NCI-H510A (cell line): Measurements from ENCODE around the gene ITPKC.
"Not testable (repeated sequence)": the region's sequence is repeated elsewhere in the genome, so short reads cannot be mapped to it uniquely, and the experiment has no call there.

Experiments
- DNase-seq: peaks from one replicate; lab custom pipeline; 2025; lab: John Stamatoyannopoulos, UW

The ITPKC gene

DNA sequence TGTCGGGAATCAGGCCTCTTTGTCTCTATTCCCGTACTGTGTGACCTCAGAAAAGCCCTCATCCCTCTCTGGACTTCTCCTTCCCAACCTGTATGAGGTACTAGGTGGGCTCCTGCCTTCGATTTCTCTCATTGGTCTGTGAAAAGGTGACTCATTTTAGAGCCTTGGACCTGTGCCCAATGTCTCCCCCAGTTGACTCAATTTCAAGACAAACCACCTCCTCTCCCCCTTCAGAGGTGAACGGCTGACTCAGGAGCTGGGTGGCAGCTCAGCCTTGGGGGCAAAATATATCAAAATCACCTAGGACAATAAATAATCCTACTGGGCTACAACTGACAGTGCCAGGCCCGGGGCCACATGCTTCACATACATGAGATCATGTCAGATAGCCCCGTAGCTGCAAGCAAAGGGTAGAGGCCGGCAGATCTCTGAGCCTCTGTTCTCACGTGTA, 856 bp upstream of the ITPKC start:
- DNase-seq: no peak

DNA sequence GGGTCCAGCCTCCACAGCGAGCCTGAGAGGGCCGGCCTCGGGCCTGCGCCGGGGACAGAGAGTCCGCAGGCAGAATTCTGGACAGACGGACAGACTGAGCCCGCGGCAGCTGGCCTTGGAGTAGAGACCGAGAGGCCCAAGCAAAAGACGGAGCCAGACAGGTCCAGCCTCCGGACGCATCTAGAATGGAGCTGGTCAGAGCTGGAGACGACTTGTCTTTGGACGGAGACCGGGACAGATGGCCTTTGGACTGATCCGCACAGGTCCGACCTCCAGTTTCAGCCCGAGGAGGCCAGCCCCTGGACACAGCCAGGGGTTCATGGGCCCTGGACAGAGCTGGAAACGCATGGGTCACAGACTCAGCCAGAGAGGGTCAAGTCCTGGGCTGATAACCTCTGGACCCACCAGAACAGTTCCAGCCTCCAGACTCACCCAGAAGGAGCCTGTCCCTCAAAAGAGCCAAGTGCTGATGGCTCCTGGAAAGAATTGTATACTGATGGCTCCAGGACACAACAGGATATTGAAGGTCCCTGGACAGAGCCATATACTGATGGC, 490 bp downstream of the ITPKC start:
- no peak for DNase-seq

DNA sequence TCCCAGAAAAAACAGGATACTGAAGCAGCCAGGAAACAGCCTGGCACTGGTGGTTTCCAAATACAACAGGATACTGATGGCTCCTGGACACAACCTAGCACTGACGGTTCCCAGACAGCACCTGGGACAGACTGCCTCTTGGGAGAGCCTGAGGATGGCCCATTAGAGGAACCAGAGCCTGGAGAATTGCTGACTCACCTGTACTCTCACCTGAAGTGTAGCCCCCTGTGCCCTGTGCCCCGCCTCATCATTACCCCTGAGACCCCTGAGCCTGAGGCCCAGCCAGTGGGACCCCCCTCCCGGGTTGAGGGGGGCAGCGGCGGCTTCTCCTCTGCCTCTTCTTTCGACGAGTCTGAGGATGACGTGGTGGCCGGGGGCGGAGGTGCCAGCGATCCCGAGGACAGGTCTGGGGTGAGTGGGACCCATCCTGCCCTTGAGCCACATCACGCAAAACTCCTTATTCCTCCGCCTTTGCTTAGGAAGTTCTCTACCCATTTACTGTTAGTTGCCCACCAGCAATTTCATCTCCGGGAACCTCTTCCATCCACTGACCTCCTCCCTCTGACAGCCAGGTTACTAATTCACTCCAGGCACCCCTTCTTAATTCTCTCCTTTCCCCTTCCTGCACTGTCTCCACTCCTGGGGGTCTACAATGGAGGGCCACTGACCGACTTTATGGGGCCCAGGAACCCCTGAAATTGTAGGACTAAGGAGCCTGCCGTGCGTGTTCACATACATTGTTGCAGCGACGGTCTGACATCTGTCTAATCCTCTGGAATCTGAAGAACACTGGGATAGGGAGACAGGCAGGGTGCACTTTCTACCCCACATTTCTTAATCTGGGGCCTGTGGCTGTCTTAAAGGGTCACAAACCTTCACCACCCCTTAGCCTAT, 1.2 kb downstream of the ITPKC start:
- DNase-seq: no peak

DNA sequence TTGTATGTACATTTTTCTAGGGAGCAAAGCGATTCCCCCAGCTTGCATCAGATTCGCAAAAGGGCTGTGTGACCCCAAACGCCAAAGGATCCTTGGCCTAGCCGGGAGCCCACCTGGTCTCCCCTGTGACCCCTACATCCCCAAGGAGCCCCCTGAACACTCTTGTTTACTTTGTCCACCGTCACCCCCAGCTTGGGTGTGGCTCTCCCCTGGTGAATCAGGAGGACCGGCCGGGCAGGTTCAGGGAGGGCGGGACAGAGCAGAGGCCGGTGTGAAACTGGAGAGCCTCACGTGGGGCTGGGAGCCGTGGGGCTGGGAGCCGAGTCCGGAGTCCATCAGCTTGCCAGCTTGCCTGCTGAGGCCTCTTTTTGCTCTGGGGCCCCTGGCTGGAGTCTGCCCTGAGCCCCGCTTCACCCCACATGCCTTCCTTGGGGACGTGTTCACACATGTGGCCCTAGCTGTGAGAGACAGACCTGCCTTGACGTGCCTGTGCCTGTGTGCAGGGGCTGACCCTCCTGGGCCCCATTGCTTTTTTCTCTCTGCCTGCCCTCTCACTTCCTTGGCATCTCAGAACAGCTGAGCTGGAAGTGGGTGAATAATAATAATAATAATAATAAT, 2.0 kb downstream of the ITPKC start:
- no peak for DNase-seq

DNA sequence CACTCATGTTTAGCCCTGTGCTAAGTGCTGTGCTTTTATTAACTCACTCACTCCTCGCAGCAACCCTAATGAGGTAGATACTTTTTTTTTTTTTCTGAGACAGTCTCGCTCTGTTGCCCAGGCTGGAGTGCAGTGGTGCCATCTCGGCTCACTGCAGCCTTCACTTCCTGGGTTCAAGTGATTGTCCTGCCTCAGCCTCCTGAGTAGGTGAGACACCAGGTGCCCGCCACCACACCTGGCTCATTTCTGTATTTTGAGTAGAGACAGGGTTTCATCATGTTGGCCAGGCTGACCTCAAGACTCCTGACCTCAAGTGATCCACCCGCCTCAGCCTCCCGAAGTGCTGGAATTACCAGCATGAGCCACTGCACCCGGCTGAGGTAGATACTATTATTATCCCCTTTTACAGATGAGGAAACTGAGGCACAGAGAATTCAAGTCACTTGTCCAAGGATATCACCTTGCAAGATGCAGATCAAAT, 2.5 kb downstream of the ITPKC start:
- no peak for DNase-seq

DNA sequence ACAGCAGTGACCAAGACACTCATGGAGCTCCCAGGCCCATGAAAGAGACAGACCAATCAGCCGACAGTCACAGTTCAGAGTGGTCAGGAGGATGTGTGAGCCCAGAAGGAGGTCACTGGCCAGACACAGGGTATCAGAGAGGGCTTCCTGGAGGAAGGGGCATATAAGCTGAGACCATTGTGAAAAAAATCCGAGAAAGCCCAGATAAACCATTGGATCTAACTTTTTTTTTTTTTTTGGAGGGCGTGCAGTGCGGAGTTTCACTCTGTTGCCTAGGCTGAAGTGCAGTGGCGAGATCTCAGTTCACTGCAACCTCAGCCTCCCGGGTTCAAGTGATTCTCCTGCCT, 4.2 kb downstream of the ITPKC start:
- no peak for DNase-seq

DNA sequence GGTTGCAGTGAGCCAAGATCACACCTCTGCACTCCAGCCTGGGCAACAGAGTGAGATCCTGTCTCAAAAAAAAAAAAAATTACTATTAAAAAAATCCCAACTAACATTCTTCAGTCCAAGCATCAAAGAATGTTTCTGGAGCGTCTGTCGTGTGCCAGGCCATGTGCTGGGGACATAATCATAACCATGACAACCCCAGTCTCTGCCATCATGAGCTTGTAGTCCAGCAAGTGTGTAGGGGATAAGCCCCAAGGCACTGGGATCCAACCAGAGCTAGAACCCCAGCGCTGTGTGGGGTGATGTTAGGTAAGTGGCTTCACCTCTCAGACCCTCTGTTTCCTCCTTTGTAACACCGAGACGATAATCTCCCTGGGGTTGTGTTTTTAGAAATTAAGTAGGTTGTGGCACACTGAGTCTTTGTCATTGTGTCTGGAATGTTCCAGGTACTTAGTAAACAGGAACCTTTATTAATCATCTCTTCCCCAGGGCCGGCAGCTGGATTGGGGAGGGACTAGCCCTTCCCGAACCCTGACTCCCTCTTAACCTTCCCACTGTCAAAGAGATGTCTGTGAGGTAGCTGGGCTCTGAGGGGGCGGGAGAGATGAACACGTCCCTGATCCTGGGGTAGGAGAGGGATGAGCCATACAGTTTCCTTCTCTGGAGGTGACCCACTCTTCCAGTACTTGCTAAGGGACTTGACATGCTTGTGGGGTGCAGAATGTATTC, 5.2 kb downstream of the ITPKC start:
- no peak for DNase-seq

DNA sequence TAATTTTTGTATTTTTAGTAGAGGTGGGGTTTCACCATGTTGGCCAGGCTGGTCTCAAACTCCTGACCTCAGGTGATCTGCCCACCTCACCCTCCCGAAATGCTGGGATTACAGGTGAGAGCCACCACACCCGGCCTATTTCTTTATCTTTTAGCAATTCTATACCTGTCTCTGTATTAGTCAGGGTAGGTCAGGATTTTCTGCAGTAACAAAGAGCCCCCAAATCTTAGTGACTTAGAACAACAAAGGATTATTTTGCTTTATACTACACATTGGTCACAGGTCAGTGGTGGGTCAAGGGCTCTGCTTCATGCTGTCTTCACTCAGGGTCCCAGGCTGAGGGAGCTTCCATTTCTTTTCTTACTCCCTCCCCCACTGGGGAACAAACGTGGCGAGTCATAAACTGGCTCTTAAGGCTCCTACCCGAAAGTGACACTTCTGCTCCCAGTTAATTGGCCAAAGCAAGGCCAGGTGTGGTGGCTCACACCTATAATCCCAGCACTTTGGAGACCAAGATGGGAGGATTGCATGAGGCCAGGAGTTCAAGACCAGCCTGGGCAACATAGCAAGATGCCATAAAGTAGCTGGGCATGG, 6.8 kb downstream of the ITPKC start:
- DNase-seq: no peak

DNA sequence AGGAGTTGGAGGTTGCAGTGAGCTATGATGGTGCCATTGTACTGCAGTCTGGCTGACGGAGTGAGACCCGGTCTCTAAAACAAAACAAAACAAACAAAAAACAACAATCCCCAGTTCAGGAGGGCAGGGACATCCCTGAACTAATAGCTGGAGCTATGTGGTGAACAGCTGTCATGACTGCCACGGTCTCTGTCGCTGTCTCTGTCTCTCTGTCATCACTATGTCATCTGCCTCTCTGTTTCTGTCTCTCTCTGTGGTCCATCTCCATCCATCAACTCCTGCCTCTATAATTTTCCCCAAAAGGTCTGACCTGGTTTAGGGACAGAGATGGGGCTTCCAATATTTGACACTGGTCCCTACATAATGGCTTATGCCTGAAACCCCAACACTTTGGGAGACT, 7.4 kb downstream of the ITPKC start:
- DNase-seq: no peak

DNA sequence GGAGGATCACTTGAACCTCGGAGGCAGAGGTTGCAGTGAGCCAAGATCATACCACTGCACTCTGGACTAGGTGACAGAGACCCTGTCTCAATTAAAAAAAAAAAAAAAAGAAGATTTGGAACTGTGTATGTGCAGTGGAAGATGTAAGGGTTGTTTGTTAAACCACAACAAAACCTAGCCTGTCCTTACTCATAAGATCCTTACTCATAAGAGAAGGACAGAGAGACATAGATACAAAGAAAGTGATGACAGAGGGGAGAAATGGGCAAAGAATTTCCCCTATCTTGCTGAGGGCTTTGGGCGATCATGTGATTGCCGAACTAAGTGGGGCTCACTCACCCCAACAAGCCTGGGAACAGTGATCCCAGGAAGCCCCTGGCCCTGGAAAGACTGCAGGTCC, 7.9 kb downstream of the ITPKC start:
- DNase-seq: no peak

DNA sequence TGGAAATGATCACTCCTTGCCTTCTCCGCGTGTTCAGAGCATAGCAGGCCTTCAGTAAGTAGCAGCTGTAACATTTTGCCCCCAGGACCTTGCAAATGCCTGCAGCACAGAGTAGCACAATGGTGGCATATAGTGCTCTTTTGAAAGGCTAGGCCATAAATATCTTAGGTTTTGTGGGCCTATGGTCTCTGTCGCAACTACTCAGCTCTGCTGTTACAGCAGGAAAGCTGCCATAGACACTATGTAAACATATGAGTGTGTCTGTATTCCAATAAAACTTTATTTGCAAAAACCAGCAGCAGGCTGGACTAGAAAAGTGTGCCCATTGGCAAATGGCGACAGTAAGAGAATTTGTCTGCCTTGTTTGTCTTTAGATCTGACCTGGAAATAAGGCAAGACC, 9.4 kb downstream of the ITPKC start:
- DNase-seq: no peak

DNA sequence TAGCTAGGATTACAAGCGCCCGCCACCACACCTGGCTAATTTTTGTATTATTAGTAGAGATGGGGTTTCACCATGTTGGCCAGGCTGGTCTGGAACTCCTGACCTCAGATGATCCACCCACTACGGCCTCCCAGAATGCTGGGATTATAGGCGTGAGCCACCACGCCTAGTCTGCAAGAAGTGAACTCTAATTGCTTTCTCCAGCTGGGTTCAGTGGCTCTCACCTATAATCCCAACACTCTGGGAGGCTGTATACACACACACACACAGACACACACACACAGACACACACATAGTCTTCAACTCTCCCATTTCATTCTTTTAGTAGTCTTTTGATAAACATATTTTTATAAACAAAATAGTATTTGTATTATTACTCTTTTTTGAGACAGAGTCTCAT, 13.2 kb downstream of the ITPKC start:
- not testable (repeated sequence) for DNase-seq

DNA sequence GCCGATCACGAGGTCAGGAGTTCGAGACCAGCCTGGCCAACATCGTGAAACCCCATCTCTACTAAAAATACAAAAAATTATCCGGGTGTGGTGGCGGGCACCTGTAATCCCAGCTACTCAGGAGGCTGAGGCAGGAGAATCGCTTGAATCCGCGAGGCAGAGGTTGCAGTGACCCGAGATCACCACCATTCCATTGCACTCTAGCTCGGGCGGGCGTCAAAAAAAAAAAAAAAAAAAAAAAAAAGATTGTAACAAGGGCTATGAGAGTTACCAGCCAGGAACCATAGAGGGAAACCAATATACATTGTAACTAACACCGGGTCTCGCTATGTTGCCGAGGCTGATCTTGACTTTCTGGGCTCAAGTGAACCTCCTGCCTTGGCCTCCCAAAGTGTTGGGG, 15.4 kb downstream of the ITPKC start:
- not testable (repeated sequence) for DNase-seq

DNA sequence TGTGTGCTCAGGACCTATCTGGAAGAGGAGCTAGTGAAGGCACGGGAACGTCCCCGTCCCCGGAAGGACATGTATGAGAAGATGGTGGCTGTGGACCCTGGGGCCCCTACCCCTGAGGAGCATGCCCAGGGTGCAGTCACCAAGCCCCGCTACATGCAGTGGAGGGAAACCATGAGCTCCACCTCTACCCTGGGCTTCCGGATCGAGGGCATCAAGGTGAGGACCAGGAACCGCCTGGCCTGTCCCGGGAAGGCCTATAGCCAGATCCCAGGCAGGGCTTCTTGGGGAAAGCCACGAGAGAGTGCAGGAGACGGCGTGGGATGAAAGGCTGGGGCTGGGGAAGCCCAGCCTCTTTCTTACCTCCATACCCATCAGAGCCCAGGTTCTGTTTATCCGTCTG, 16.2 kb downstream of the ITPKC start:
- DNase-seq: no peak

DNA sequence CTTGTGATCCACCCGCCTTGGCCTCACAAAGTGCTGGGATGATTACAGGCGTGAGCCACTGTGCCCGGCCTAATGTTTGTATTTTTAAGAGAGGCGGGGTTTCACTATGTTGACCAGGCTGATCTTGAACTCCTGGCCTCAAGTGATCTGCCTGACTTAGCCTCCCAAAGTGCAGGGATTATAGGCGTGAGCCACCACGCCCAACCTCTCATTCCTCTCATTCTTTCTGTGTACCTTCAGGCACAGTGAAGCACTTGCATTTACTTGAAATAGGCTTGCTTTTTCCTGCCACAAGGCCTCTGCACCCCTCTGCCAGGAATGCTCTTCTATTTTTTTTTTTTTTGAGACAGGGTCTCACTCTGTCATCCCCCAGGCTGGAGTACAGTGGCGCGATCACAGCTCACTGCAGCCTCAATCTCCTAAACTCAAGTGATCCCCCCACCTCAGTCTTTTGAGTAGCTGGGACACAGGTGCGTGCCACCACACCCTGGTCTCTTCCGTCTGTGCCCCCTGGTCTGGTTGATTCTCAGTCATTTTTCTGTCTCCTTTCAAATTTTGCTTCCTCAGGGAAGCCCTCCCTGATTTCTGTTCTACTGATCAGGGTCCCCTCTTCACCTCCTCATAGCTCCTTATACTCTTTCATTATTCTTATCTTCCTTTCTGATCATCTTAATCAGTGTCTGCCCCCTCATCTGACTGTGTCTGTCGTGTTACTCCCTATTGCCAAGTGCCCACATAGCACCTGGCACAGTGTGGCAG, 18.3 kb downstream of the ITPKC start:
- no peak for DNase-seq

DNA sequence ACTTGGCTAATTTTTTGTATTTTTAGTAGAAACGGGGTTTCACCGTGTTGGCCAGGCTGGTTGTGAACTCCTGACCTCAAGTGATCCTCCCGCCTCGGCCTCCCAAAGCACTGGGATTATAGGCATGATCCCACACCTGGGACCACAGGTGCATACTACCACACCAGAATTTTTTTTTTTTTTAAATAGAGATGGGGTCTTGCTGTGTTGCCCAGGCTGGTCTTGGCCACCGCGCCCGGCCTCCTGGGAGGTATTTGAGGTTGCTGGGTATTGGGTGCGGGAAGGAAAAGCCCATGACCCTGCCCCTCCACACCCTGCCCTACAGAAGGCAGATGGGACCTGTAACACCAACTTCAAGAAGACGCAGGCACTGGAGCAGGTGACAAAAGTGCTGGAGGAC, 19.7 kb downstream of the ITPKC start:
- no peak for DNase-seq

DNA sequence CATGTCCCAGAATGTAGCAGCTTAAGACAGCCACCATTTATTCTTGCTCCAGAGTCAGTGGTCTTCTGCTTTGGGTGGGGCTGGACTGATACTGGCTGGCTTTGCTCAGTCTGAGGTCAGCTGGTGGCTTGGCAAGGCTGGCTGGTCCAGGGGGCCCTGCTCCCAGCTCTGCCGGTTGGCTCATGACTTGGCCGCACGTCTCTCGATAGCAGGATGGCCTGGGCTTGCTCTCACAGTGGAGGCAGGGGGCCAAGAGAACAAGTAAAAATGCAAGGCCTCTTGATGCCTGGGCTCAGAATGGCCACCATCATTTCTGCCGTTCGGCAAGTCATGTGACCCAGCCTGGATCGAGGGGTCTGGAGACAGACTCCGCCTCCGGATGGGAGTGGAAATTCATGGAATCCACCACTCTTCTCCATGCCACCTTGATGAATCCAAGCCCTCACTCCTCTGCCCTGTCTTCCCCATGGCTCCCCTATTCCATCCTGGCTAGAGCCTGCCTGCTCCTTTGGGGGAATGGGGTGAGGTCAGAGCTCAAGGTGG, 20.3 kb downstream of the ITPKC start:
- no peak for DNase-seq

DNA sequence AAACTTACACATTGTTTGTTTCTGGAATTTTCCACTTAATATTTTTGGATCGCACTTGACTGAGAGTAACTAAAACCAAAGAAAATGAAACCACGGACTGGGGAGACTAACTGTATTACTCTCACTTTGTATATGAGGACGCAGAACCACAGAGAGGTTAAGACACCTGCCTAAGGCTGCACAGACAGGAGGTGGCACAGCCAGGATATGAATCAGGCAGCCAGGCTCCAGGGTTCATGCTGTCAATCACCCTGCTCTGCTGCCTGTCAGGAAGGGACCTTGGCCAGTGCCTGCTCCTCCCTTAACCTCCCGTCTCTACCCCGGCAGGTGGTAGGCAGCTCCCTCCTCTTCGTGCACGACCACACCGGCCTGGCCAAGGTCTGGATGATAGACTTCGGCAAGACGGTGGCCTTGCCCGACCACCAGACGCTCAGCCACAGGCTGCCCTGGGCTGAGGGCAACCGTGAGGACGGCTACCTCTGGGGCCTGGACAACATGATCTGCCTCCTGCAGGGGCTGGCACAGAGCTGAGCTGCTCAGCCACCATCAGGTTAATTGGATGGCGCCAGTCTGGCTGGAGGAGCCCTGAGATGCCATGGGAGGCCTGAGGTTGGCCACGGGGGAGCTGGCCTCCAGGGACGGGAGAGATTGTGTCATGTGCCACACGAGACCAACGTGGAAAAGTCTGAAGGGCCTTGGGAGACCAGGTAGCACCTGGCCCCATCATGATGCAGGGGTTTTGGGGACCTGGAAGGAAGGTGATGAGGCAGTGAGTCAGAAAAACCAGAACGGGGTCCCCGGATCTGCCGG, 22.3 kb downstream of the ITPKC start:
- no peak for DNase-seq

DNA sequence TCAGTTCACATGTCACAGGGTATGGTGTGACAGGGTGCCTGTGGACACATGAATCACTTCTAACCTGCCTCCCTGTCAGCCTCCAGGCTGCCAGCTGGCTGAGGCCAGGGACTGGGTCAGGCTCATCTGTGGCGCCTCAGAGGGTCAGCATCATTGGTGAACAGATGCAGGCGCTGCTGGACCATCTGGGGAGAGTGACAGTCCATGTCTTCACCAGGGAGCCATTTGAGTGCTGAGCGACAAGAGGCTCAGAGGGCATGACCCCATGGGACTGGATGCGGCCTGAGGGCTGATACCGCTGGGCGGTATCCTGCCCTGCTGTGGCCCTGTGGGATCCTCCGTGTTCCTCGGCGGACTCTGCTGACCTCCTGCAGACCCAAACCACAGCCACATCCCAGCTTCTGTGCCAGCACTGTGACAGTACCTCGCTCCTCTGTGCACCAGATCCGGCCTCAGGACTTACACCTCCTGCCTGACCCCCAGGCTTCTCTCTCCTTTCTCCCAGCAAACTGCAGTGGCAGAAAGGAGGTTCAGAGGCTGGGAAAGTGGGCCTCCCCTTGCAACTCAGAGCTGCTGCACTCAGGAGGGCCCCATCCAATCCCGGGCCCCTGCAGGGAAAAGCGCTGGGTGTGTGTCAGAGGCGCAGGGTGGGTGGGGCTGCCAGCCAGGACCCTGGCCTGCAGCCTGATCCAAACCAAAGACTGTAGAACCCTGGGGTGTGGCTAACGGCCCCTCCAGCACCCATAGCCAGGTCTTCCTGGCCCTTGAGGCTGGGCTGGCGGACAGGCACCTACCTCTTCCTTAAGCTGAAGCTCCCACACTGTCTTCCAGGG, 23.2 kb downstream of the ITPKC start:
- no peak for DNase-seq
